NCI-H1092 treated with DMSO at 0.1 percent for 48 hours (cell line): ENCODE results near the gene MT1G.
"Not testable (repeated sequence)": the region's sequence is repeated elsewhere in the genome, so short reads cannot be mapped to it uniquely, and the experiment has no call there.

Source experiments
- DNase-seq: peaks from one replicate; lab custom pipeline; 2025; lab: John Stamatoyannopoulos, UW

The MT1G gene

DNA sequence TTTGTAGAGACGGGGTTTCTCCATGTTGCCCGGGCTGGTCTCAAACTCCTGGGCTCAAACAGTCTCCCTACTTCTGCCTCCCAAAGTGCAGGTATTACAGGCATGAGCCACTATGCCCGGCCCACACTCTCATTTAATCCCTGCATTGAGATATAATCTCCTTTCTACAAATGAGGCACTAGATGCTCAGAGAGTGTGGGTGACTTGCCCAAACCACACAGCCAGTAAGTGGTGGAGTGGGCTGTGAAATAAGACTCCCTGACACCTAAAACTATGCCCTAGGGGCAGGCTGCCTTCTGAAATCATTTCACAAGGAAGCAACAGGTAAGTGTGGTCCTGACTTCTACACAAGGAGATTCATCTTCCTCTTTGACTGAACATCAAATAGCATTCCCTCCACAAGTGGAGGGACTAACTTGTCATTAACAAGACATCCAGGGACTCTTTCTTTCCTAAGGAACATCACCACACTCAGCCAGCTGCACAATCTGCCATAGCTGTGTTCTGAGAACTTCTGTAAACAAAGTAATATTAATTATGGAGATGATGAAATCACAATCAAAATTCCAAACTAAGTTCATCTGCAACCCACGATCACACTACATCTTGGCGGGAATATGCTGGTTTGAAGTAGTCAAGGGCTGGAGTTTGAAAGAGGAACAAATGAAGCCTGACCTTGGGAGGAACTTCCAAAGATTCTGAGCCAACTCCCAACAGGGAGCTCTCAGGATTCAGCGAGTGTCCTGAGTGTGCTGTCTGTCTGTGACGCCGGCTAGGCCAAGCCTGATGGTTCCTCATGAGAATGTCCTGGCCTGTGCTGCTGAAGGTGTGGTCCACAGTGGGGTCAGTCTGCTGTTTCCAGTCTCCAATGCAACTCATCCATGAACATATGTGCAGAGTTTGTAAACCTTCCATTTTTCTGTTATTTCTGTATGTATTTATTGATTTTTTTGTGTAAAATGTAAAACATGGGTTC lies 2.3 kb downstream of the MT1G start:
- DNase-seq: not testable (repeated sequence)

DNA sequence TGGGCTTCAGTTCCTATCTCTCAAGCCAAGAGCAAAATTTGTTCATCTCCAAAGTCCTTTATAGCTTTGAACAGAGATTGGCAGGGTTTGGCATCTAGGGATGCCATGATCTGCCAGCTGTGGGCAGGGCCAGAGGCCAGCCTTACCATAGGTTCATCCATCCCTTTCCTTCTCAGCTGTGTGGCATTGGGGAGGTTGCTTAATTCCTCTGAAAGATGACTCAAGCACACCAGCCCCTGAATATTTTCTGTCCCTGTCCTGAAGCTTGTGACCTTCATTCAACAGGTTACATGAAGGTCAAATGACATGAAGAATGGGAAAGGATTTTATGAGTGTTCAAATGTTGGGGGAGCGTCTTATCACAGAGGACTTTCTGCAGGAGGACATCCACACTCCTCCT lies 3.4 kb downstream of the MT1G start:
- no peak for DNase-seq

DNA sequence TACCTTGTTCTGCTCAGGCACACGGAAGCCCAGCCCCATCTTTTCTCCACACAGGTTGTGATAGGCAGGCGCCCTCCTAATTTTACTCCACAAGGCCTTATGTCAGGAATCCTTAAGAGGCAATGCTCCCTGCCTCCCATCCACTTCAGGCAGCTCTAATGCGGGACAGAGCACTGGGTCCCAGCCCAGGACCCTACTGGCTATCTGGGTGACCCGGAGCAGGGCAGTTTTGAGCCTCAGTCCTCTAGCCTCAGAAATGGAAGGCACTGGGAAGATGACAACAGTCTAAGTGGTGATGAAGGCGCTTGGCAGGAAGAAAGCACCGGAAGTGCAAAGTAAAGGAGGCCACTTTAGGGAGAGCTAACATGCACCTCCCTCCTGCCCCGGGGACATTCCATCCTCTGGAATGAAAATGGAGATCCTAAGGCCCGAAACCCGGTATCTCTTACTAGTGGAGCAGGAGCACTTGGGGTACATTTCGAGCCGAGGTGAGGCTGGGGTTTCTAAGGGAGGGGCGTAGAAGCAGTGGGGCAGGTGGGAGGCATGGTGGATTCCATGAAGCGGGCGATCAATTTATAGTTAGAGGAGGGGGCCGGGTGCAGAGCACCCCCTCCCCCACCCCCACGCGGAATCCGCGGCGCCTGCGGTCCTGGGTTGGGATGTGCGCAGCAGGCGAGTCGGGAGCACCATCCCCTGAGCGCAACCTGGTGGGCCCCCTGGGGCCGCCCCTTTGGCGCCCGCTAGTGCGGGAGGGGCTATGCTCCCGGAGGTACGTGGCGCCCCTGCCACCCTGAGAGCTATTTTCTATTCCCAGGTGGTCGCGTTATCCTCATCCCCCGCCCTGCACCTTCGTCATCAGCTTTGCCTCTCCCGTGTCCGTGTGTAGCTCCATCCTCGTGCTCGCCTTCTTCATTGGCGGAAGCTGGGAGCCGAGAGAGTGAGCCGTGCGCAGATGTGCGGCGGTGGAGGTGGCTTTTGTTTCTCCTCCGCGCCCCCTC lies 5.2 kb downstream of the MT1G start:
- DNase-seq: peak; percentile 1

DNA sequence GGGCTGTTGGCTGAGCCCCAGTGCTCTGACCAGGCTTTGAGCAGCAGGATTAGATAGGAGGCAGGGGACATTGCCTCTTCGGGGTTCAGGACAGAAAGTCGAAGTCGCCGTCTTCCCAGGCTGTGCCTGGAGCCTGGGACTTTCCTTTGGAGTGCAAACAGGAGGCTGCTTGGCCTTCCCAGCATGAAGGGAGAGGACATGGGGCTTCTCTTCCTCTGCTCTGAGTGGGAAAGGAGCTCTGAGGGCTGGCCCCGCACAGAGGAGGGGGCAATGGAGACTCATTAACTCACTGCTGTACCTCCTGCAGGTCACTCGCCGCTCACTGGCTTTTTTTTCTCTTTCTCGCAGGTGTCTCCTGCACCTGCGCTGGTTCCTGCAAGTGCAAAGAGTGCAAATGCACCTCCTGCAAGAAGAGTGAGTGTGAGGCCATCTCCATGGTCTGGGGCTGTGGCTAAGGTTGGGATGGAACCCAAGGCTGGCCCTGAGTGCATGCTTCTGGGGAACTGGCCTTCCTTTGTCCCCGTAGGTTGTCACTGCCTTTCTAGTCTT lies 9.5 kb downstream of the MT1G start:
- DNase-seq: no peak

DNA sequence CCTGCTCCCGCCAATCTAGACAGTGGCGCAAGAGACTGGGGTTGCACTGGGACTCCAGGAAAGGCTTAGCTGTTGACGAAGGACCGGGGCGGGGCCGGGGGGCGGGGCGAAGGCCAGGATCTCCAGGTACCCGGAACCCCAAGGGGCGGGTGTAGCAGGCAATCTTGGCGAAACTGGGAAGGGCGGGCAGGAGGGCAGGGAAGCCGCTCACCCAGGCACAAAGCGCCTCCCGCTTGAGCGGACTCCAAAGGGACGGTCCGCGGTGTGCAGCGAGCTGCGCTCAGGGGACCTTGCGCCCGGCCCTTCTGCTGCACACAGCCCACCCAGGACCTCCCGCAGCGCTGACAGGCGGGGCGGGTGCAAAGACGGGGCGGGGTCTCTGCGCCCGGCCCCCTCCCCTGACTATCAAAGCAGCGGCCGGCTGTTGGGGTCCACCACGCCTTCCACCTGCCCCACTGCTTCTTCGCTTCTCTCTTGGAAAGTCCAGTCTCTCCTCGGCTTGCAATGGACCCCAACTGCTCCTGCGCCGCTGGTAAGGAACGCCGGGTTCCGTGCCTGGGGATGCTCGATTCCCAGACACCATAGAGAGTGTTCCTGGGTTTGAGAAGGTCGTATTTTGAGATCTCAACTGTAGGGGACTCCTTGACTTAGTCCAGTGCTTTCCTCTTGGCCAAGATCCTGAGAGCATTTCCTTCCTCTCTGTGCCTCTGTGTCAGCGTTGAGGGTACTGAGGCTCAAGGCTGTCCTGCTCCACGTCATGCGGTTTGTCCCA lies 10.1 kb downstream of the MT1G start, which contains the start of gene MT1F:
Gene MT1F, plus strand, starts transcription at position 405 of the 772 bp plus-strand sequence. Its CDS starts 100 bp downstream, at position 505.
- DNase-seq: peak; percentile 3

DNA sequence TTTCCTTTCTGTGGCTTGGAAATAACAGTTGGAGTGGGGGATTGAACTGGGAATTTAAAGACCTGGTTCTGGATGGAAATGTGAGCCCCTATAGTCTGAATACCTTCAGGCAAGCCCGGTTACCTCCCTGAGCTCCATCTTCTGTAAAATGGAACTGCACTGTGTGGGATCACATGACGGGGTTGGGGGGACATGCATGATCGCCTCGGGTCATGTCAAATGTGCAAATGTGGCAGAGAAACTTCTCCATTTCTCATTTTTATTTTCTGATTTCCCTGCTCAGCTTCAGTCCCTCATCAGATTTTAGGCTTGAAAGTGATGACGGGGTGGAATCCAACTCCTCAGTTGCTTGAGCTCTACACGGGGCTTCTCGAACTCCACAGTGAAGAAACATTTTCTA lies 14.6 kb downstream of the MT1G start:
- no peak for DNase-seq

DNA sequence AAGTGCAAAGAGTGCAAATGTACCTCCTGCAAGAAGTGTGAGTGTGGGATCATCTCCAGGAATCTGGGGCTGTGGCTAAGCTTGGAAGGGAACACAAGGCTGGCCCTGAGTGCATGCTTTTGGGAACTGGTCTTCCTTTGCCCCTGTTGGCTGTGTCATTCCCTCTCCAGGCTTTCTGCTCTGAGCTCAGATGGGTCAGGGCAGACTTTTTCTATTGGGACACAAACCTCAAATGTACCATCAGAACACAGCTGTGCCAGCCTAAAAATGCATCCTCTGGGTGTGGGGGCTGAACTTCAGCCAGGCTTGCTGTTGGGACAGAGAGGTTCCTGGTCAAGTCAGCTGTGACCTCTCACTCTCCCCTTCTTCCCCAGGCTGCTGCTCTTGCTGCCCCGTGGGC lies 15.3 kb downstream of the MT1G start:
- no peak for DNase-seq

DNA sequence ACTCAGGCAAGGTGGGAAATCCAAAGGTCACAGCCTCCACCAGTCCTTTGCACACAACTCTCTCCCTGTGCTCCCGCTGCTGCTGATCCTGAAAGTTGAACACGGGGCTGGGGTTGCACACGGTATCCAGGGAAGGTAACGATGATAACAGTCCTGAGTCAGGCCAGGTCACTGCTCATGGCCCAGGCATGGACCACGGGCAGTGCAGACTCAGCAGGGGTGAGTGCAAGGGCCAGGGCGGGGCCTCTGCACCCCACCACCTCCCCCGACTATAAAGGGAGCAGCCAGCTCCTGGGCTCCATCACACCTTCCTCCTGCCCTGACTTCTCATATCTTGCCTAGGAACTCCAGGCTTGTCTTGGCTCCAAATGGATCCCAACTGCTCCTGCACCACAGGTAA lies 16.3 kb downstream of the MT1G start, which contains the start of gene MT1B:
Gene MT1B, plus strand, starts transcription at position 301 of the 400 bp plus-strand sequence. Its CDS starts 68 bp downstream, at position 369.
- DNase-seq: no peak

DNA sequence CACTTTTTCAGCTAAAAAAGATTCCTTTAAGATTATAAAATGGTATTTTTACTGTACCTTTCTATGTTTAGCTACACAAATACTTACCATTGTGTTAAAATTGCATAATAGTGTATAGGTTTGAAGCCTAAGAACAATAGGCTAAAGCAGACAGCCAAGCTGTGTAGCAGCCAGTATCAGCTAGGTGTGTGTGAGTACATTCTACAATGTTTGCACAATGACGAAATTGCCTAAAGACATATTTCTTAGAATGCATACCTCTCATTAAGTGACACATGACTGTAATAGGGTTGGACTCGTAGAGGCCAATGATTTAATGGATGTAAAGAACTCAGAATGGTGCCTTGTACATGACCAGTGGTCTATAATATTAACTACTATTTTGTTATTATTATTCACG lies 18.0 kb downstream of the MT1G start:
- DNase-seq: no peak

DNA sequence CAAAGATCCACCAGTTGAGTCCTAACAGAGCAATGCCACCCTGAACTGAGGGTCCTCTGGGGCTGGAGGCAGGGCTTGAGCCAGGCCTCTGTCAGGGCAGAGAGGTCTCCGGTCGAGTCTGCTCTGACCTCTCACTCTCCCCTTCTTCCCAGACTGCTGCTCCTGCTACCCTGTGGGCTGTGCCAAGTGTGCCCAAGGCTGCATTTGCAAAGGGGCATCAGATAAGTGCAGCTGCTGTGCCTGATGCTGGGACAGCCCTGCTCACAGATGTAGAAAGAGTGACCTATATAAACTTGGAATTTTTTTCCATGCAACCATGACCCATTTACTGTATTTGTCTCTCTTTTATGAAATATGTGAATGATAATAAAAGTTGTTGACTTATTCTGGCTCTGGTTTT lies 18.6 kb downstream of the MT1G start:
- no peak for DNase-seq

DNA sequence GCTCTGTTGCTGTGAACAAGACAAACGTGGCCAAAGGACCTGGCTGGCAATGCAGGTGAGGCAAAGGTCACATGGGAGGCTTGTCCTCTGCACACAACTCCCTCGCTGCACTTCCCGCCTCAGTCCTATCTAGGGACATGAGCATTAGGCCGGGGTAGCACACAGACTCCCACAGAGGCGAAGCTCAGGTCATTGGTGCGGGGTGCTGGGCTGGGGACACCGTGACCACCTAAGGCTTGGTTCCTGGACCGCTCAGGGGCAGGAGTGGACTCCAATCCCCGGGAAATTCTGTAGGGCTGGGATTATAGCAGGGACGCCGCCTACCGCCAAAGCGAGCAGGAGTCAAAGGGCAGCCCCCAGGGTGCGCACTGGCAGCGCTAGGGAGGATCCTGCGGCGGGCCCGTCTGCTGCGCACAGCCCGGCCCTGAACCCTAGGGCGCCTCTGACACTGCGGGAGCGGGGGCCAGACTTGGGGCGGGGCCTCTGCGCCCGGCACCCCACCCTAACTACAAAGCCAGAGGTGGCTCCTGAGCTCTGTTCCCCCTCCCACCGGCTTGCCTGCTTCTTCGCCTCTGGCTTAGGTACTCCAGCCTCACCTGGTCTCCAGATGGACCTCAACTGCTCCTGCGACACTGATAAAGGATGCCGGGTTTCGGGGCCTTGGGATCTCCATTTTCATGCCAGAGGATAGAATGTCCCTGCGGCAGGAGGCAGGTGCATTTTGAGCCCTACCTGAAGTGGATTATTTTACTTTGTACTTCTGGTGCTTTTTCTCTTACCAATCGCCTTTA lies 20.0 kb downstream of the MT1G start:
- no peak for DNase-seq

DNA sequence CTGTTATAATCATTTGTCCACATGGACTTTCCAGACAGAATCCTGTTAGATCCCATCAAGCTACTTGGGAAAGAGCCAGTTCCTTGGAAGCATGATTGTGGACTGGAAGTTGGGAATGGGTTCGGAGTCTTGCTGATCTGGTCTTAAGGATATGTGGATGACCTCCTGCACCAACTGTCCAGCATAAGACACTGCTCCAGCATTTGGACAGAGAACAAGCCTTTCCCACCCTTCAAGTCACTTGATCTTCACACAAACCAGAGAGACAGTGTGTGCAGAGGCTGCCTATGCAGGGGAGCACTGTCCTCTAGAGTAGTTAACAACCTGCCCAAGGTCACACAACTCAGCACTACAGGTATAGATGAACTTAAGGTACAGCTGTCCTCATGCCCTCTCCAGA lies 22.0 kb downstream of the MT1G start:
- no peak for DNase-seq

DNA sequence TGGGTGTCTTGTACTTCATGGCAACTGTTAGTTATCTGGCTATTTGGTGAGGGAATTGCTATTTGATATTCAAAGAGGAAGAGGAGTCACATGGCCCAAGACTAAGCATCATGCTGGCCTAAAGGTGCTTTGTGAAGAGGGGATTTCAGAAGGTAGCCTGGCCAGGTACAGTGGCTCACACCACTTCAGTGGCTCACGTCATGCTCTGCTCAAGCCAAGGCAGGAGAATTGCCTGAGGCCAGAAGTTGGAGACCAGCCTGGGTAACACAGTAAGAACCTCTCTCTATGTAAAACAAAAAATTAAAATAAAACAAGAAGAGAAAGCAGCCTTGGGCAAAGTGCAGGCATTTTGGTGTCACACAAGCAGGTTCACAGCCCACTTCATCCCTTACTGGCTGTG lies 22.6 kb downstream of the MT1G start:
- no peak for DNase-seq

DNA sequence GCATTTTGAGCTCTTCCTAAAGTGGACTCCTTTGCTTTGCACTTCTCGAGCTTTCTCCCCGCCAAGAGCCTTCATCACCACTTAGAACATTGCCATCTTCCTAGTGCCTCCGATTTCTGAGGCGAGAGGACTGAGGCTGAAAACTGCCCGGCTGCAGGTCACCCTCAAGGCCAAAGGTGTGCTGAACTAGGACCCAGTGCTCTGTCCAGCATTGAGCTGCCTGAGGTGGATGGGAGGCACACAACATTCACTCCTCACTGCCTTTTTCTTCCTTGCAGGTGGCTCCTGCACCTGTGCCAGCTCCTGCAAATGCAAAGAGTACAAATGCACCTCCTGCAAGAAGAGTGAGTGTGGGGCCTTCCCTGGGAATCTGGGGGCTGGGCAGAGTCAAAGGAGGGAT lies 24.0 kb downstream of the MT1G start:
- DNase-seq: no peak

DNA sequence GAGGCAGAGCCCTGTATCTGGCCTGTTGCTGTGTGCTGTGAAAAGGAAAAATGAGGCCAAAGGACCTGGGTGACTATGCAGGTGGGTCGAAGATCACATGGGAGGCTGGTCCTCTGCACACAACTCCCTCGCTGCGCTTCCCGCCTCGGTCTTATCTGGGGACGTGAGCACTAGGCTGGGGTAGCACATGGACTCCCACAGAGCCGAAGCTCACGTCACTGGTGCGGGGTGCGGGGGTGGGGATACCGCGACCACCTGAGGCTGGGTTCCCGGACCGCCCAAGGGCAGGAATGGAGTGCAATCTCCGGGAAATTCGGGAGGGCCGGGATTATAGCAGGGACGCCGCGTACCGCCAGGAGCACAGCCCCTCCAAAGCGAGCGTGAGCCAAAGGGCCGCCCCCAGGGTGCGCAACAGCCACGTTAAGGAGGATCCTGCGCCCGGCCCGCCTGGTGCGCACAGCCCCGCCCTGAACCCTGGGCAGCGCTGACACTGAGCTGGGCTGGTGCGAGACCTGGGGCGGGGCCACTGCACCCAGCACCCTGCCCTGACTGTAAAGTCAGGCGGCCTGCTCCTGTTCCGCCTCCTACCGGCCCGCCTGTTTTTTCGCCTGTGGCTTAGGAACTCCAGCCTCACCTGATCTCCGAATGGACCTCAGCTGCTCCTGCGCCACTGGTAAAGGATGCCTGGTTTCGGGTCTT lies 24.6 kb downstream of the MT1G start:
- DNase-seq: no peak

DNA sequence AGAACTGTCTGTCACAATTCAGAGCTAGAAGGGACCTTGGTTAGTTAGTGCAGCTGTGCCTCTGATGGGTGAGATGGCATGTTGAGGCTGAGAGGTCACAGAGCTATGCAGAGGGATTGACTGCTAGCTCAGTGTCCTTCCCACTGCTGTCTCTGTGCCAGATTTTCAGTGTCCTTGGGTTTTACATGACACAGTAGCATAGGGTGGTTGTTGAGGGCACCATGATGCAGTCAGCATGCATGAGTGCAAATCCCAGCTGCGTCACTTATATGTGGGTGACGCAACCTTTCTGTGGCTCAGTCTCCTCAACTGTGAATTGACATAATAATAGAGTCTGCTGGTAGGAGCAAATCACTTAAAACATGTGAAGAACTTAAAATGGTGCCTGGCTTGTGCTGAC lies 26.7 kb downstream of the MT1G start:
- DNase-seq: no peak

DNA sequence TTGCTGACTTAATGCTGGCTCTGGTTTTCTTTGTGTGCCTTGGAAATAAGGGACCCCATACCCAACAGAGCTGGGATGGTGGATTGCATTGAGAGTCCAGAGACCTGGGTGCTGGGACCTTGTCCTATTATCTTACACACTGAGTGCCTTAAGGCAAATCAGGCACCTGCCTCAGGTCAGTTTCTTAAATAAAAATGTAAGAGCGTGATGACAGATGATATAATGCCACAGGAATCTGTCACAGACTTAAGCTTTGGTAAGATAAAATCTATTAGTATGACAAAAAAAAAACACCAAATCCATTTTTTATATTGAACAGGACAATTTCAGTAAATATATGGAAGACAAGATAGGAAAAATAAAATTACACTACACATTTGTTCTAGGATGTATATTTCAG lies 27.8 kb downstream of the MT1G start:
- no peak for DNase-seq

DNA sequence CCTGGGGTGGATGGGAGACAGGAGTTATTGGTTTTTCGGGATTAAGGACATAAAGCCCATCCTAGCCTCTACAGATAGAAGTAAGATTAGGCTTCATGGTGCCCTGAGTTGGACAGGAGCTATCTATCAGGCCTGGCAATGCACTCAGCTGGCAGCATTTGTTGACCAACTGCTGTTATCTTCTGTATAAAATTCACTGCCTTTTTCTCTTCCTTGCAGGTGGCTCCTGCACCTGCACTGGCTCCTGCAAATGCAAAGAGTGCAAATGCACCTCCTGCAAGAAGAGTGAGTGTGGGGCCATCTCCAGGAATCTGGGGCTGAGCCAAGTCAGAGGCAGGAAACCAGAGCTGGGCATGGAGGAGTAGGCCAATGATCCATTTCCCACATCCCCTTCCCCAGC lies 28.8 kb downstream of the MT1G start:
- no peak for DNase-seq

DNA sequence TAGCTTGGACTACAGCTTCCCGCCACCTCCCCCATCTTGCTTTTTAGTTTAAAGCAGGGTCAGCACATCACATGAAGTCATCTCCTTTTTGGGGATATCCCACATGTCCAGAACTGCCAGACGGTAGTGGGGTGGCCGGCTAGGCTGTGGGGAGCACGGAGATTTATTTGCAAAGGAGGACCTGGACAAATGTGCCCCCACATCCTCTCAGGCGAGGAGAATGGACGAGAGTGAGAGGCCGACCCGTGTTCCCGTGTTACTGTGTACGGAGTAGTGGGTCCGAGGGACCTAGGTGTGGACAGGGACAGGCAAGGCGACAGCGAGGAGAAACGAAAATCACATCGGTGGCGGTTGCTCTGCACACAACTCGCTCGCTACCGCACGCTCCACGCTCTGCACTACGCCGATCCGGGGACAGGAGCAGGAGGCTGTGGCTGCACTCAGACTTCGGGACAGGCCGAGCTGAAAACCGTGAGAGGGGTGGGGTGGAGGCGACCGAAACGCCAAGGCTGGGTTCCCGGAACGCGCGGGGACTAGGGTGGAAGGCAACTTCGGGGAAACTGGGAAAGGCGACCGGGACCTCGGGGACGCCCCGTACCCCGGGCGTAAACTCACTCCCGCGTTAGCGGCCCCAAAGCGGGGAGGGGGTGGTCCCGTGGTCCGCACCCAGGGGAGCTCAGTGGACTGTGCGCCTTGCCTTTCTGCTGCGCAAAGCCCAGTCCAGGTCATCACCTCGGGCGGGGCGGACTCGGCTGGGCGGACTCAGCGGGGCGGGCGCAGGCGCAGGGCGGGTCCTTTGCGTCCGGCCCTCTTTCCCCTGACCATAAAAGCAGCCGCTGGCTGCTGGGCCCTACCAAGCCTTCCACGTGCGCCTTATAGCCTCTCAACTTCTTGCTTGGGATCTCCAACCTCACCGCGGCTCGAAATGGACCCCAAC lies 29.8 kb downstream of the MT1G start, which contains the start of gene MT1A:
Gene MT1A, plus strand, starts transcription at position 853 of the 937 bp plus-strand sequence. Its CDS starts 73 bp downstream, at position 926.
- DNase-seq: no peak
